Measurements from ENCODE around the gene FGD2.

Gene FGD2

DNA sequence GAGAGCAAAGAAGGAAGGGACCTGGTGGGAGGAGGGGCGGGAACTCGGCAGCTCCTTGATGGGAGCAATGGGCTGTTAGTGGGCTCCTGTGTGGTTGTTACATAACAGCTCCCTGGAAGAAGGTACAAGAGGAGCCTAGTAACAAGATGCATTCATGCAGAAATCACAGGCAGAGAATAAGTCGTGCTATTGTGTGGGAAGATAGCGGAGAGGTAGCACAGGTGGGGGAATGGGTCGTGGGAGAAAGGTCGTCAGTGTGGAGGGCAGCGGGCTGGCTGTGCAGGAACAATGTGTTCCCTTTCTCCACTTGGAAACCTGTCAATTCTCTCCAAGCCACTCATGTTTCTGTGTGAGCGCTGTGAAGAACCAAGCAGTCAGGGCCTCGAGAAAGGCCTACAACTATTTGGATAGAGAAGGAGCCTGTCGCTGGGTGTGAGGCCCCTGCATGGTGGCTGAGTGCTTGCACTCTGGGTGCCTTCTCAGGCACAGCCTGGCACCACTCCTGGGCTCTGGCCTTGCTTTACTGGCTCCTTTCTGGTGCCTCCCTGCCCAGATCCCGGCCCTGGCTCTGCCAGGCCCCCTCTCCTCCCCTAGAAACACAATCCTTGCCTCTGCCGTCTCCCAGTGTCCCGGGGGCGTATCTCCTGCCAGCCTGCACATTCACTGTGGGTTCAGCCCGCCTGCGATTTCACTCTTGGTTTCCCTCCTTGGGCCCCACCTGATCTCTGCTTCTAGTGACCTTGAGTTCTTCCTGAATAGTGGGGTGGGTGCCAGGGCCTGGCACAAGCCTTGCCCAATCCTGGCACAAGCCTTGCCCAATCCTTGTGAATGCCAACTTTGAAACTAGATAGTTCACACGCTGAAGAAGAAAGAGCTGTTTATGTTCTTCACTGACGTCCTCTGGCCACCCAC is 7.4 kb upstream of the FGD2 start:
- DNase-seq: no peak

DNA sequence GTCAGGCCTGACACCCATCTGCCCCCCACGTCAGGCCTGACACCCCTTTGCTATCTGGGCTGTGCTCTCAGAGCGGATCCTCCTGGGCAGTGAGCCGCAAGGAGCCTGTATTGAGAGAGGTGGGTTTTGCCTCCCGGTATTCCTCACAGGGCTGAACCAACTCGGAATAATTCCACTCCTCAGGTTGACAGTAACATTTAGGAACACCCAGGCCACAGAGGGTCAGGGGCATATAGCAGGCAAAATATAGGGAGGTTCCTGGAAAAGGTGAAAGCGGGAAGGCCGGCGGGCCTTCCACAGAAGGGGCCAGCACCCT is 6.8 kb upstream of the FGD2 start:
- DNase-seq: no peak

DNA sequence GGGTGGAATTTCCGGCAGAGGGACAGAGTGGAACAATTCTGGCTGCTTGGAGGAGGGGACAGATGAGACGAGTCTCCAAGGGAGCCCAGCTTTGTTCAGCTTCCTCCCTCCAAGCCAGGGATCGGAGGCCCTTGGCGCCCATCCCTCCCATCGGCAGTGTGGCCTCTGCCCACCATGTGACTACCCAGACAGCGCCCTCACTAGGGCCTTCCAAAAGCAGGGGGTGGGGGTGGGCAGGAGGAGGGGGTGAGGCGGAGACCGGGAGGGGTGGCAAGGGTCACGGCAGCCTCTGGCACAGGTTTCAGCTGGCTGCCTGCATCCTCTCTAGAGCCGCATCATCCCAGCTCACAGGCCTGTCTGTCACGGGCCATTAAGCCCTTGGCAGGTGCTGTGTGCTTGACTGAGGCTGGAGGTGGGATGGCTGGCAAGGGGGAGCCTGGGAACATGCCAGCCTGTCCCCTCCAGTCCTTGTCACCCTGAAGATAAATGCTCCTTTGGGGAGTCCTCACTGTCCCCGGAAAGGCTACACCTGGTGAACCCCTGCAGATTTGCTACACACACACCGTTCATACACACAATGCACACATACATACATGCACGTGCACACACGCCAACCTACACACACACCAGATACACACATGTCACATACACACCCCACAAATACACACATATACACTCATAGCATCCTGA is 6.2 kb upstream of the FGD2 start:
- DNase-seq: peak; percentile 50

DNA sequence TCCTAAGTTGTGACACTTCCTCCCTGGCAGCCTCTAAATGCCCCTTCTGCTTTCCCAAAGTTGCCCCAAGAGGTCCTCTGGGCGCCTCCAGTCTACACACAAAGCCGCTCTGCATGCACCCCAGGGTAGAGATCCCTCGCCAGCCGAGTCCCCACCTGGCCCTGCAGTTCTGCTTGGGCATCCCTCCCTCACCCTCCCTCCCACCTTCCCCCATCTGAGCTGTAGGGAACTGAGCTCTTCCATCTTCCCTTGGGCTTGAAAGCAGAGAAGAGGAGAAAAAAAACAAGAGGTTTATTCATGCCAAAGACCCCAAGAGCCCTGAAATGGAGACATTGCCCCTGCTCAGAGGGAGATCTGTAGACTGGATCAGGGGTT is 5.7 kb upstream of the FGD2 start:
- no peak for DNase-seq

DNA sequence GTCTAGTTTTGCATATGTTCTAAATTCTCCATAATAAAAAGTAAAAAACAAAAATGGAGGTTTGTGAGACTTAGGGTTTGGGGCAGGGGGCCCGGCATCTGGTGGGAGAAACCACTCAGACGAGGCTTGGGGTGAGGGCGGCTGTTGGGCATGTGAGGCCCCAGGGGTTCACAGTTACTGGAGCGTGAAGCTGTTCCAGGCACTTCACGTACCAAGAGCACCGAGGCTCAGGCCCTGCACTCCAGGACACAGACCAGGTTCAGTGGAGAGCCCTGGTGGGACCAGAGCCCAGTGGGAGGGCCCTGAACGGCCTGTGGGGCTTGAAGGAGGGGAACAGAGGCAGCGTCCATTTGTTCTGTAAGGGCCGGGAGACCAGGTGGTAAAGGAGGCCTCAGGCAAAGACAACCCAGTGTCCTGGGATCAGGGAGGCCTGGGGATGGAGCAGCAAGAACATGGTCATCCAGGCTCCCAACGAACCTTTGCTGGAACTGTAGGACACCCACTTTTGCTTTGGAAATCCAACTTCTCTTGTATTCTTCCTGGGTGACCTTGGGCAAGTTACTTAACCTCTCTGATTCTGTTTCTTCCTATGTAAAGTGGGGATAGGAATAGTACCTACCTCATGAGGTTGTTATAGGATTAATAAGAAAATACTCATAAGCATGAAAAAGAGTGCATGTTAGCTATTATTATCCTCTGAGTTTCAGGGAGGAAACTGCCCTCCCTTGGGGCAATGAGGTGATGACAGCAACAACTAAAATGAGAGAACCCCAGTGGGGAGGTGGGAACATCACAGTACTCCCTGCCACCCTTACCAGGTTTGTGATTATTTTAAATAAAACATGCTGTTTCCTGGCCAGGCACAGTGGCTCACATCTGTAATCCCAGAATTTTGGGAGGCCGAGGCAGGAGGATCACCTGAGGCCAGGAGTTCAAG is 1.1 kb upstream of the FGD2 start:
- DNase-seq: no peak

DNA sequence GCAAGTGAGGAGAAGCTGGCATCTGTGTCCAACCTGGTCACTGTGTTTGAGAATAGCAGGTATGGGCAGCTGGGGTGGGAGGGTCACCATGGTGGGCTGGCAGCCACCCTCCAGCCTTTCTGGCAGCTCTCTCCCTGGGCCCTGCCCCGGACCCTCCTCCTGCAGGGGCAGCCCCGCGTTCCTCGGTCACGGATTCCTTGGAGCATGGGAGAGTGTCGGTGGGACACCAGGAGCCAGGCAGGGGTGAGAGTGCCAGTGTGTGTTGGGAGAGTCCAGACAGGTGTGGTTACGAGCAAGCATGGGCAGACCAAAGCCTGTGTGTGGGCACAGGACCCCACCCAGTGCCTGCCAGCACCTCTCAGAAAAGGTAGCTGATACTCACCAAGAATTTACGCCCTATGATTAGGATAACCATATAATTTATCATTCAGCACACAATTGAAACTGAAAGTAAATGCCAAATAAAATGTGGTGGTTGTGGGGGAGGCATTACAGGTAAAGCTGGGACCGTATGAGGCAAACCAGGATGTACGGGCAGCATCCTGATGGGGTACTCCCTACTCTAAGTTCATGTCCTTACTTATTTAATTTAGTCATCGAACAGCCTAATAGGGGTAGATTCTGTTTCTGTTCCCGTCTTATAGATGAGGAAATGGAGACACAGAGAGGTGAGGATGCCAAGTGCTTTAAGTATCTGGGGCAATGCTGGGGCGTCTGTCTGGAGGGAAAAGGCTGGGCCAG is 542 bp downstream of the FGD2 start:
- no peak for DNase-seq

DNA sequence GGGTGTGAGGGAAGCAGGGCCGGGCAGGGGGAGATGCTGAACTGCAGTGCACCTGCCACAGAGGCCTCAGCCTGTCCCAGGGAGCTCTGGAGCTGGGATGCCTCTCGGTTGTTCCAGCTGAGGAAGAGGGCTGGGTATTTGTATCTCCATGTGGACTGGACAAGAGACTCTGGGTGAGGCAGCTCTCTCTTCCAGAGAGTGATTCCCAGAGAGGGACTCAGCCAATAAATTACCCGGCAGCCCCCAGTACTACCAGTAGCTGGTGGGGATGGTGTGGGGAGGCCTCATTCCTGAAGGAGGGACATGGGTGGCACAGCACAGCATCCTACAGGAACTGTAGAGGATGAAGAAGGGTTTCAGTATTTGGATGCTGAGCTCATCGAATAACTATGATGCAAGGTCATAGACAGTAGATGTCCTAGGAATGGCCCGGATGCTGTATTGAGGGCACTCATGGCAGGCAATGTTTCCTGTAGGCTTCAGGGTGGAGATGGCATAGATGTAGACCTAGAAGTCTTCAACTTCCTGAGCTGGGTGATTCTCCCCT is 1.4 kb downstream of the FGD2 start:
- DNase-seq: no peak

DNA sequence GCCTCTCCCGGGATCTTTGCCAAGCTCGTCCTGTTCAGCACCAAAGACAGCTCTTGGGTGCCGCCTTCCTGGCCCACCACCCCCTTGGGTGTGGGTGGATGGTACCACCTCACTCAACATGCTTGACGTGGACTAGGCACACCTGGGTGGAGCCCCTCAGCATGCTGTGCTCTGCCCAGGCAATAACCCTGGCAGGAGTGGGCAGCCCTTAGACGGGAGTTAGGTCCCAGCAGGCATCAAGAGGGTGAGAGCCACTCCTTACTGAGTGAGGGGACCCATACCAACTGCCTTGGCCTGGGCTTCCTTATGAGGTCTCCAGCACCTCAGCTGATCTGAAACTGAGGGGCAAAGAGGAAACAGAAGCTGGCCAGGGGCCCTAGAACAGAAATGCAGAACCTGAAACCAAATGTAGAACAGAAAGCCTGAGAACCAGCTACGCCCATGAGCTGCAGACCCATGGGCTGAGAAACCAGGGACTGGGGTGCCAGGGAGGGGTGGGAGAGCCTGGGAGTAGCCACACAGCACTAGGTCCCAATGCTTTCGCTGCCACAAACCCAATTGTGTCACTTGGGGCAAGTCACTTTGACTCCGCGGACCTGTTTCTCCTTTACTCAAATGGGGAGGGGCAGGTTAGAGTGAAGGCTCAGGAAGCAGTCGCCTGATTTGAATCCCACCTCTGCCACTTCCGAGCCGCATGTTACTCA is 2.0 kb downstream of the FGD2 start:
- no peak for DNase-seq

DNA sequence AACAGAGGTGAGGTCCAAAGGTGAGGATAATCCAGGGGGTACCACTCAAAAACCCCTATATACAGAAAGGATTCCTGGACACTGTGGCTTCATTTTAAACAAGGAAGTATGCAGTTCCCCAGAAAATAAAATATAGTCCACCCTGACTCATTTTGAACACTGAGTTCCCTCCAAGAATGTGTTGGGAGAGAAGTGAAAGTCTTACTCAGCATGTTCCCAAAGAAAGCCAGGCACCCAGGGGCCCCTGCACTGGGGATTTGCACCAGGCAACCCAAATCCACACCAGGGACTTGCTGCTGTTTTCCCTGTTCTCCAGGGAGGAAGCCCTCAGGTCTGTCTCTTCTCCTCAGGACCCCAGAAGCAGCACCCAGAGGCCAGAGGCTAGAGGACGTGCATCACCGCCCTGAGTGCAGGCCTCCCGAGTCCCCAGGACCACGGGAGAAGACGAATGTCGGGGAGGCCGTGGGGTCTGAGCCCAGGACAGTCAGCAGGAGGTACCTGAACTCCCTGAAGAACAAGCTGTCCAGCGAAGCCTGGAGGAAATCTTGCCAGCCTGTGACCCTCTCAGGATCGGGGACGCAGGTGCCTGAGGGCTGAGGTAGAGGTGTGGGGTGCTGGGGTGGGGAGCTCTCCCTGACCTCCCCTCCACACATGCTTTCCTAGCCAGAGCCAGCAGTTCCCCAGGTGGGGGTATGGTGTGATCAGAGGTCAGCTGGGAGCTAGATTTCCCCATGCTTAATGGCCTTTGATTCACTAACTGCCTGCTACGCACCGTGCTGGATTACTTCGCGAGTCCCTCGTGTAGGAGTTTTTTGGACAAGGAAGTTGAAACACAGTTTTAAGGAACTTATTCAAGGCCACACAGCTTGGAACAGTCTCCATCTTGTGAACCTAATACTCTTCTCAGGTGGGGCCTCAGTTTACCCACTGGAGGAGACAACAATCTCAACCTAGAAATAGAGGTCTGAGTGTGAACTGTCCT is 3.3 kb downstream of the FGD2 start:
- no peak for DNase-seq

DNA sequence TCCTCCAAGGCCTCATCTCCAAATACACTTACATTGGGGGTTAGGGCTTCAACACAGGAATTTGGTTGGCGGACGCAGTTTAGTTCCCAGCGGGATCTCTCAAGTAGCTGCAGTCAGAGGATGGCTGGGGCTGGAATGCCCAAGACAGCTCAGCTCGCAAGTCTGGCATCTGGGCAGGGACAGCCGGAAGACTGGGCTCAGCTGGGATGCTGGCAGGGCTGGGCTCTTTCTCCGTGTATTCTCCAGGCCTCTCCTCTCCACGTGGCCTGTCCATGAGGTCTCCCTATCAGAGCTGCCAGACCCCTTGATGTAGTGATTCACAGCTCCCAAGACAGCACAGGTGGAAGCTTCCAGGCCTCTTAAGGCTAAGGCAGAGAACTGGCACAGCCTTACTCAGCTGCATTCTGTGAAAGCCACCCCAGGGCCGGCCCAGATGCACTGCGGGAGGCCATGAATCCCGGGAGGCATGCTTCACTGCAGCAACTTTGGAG is 5.0 kb downstream of the FGD2 start:
- DNase-seq: no peak

DNA sequence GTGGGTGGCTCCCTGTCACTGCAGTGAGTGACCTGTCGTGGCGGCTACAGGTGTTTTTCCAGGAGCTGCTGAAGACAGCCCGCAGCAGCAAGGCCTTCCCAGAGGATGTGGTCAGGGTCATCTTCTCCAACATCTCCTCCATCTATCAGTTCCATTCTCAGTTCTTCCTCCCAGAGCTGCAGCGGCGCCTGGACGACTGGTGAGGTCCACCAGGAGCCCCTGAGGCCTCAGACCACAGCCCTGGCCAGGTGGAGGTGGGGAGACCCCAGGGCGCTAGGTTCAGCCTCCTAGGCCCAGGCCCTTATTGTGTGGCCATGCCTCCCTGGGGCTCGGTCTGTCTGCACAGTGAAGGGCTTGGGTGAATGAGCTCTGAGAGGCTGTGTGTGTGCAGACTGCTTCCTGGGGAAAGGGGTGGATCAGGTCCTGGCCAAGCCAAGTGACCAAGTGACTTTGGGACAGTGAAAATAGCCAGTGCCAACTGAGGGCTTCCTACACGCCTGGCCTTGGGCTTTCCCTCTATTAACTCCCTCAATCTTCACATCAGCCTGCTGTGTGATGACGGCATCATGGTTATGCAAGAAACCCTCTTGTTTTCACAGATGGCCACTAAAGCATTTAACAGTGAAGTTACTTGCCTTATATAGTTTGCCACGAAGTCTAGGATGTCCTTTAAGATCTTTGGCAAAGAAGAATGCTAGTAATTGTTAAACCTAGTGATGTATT is 6.4 kb downstream of the FGD2 start:
- DNase-seq: no peak

DNA sequence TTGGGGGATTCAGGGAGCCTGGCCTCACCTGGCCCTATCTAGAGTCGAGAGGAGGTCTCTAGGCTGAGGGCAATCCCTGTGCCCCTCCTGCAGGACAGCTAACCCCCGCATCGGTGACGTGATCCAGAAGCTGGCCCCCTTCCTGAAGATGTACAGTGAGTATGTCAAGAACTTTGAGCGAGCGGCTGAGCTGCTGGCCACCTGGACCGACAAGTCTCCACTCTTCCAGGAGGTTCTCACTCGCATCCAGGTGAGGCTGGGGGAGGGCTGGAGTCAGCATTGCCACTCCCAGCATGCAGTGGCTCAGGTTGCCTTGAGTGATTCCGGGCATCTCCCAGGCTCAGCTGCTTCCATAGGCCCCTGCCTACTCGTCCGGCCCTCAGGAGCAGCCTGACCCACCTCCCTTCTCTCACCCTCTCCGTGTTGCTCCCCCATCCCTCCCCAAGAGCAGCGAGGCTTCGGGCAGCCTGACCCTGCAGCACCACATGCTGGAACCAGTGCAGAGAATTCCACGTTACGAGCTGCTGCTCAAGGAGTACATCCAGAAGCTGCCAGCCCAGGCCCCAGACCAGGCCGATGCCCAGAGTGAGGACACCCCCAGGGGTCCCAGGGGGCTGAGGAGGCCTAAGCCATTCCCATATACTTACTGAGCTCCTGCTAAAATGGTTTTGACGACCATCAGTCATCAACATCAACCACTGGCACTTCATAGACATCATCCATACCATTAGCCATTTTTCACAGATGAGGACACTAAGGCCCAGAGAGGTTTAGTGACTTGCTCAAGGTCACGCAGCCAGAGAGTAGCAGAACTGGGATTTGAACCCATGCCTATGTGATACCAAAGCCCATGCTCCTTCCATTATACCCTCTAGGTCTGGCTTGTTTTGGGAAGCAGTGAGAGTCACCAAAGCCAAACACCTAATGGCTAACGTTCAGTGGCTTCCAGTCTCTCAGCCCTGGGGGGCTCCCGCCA is 8.3 kb downstream of the FGD2 start:
- DNase-seq: no peak

DNA sequence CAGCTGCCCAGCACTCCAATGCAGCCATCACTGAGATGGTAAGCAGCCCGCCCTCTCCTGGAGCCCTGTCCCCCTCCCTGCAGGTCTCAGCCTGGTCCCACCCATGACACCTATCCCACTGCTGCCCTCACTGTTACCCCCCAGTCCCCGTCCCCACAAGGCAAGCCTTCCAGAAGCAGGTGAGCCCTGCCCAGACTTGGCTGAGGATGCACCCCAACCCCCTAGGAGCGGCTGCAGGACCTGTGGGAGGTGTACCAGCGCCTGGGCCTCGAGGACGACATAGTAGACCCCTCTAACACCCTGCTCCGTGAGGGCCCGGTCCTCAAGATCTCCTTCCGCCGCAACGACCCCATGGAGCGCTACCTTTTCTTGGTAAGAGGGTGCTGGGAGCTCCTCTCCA is 9.2 kb downstream of the FGD2 start:
- no peak for DNase-seq

DNA sequence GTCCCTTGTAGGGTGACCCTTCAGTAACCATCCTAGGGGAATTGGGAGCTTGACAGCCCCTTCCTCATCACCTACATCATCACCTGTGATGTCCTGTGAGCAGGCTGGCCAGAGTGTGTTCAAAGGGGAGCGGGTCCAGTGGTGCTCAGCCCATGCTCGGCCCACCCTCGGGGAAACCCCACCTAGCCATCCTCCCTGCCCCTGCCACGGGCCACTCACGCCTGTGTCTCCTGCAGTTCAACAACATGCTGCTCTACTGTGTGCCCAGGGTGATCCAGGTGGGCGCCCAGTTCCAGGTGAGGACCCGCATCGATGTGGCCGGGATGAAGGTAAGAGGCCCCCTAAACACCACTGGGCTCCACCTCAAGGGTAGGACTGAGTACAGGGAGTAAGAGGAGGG is 10.1 kb downstream of the FGD2 start:
- DNase-seq: no peak

DNA sequence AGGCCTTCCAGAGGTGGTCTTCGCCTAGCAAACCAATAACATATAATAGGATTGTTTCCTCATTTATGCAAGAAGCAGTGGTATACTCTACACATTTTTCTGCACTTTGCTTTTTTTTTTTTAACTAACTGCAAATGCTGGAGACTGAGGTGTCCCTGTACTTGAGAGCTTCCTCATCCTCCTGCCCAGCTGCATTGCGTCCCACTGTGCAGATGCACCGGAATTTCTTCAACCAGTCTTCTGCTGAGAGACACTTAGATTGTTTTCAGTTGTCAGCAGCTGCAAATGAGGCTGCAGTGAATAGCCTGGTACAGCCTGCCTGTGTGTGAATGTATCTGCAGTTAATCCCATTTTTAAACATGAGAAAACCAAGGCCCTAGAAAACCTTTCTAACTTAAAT is 11.5 kb downstream of the FGD2 start:
- DNase-seq: no peak

DNA sequence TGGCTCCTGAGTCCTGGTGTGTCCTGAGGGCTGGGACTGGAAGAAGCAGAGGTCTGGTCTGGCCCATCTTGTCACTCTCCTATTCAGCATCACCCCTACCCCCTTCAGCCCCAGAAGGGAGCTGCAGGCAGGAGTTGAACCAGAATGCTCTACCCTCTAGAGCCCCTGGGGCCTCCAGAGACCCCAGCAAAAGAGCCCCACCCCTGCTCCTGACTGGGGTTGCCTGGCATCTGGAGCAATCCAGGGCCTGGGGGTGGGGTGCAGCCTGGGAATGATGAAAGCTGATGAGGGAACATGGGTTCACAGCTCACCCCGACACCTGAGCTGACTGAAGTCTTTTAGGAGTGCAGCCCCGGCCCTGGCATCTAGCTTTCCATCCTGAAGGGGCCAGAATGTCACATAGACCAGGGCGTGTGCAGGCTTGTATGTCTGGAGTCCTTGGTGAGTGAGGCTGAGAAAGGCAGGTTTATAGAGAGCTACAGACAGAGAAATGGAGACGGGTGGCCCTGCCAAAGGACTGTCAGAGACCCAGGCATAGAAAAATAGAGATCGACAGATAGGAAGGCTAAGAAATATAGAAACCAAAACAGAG is 12.2 kb downstream of the FGD2 start:
- DNase-seq: no peak

DNA sequence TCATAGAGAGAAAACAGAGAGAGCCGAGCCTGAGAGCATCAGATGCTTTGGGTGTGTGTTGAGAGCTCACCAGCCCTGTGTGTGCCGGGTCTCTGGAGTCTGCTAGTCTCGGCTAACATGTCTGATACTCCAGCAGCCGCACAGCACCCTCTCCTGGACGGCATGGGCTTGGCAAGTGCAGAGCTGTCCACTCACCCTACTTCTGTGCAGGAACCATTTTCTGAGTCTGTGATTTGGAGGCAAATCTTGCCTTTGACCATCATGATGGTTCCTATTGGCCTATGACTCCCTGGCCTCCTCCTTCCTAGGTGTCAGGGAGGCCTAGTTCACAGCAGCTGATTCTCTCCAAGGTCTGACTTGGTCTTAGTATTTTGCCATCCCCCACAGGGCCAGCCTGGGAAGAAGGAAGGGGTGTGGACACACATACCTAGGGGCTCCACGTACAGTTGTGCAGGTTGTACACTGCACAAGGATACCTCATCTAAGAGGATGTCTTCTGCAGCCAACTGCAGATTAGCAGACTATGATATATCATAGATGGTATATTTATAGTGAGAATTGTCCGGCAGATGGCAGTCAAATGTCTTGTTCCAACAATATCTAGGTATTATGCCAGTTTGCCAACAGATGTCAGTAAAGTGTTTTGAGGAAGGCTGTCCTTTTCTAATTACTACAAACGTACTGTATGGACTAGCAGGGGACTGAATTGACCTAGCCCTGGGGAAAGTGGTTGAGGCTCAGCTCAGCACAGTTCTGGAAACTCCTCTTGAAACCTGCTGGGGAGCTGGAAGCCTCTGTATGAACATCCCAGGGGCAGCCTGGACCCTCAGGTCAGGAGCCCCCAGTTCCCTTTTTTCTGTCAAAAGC is 13.0 kb downstream of the FGD2 start:
- DNase-seq: peak; percentile 80
